ENCODE results near the gene DNAI4.

GRCh38 chr1:66940981-66941380 lies 16.3 kb upstream of the DNAI4 start:
- TF ChIP-seq CTCF (IDR thresholded peaks at IDR 0.05) (no peak), POLR2A (IDR thresholded peaks at IDR 0.05) (no peak)
